HS-5 (cell line): ENCODE results near the gene XPO6.

Experiments used
- DNase-seq: peaks from one replicate; pipeline ENCODE4 v3.0.0-alpha.2; 2012; ENCODE audit warnings: low read depth

XPO6 gene

GRCh38 chr16:28089205-28089991, 122.4 kb downstream of the XPO6 start:
- no peak for DNase-seq

- no peak for DNase-seq
Measured at GRCh38 chr16:28087675-28088300, 124.0 kb downstream of the XPO6 start.

GRCh38 chr16:28087140-28087660, 124.6 kb downstream of the XPO6 start:
- DNase-seq = no peak

GRCh38 chr16:28086186-28087139, 125.3 kb downstream of the XPO6 start:
- no peak for DNase-seq

GRCh38 chr16:28085389-28086171, 126.2 kb downstream of the XPO6 start:
- DNase-seq = no peak

GRCh38 chr16:28084209-28084608, 127.6 kb downstream of the XPO6 start:
- DNase-seq = no peak

- DNase-seq = no peak
Measured at GRCh38 chr16:28082624-28083023, 129.1 kb downstream of the XPO6 start.

- DNase-seq = no peak
Measured at GRCh38 chr16:28081391-28081968, 130.3 kb downstream of the XPO6 start.

GRCh38 chr16:28078261-28078660, 133.5 kb downstream of the XPO6 start:
- no peak for DNase-seq

GRCh38 chr16:28073836-28074235, 137.9 kb downstream of the XPO6 start:
- no peak for DNase-seq

- DNase-seq = no peak
Measured at GRCh38 chr16:28072087-28072486, 139.7 kb downstream of the XPO6 start.

GRCh38 chr16:28069971-28070794, 141.6 kb downstream of the XPO6 start:
- no peak for DNase-seq

- no peak for DNase-seq
Measured at GRCh38 chr16:28068976-28069375, 142.8 kb downstream of the XPO6 start.

GRCh38 chr16:28067604-28068379, 144.0 kb downstream of the XPO6 start:
- peak; percentile 26 for DNase-seq

- DNase-seq = no peak
Measured at GRCh38 chr16:28064706-28065249, 147.0 kb downstream of the XPO6 start.

GRCh38 chr16:28064150-28064549, 147.6 kb downstream of the XPO6 start:
- DNase-seq = no peak

- DNase-seq = no peak
Measured at GRCh38 chr16:28063591-28064061, 148.1 kb downstream of the XPO6 start, which contains the start of gene GSG1L. Gene GSG1L (minus strand): TSS chr16:28063714. CDS start chr16:28063424, 290 bp downstream.

GRCh38 chr16:28062847-28063521, 148.8 kb downstream of the XPO6 start:
- no peak for DNase-seq
